ENCODE measurements around the gene MLN.

Gene MLN

DNA sequence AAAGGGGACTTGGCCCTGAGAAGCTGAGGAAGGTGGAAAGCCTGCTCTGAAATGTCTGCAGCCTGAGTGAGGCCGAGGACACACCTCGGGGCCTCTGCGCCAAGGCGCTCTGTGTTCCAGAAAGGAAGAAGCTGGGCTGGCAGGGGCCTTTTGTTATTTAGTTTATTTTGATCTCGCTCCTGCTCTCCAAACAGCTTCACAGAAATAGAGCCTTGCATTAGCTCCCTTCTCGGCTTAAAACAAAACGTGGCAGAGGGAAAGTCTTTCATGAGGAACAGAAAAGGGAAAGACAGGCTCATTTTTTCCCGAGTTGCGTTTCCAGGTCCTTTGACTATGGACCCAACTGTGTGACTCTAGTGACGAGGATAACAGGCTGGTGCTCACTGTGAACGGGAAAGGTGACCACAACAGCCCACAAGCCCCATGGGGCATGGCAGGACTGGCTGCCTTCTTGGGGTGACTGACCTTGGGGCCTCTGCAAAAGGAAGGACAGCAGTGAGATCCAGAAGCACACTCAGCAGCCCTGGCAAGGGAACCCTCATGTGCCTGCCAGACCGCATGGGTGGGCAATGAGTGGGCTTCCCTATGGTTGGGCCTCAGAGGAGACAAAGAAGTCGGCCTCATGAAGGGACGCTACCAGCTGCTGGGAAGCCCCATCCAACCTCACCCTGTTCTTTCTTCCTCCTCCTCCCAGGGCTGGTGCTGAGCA lies 33.5 kb downstream of the MLN start:
- H3K4me2 ChIP-seq (ENCODE audit: low read length) = no peak overlapping the region
- H3K27me3 ChIP-seq (ENCODE audit: insufficient read depth, low read length) = no peaks in the 10 kb centered on the region; the same call in 1 of the 2 replicates
- H3K79me2 ChIP-seq (ENCODE audit: insufficient read depth, low read length) = no peaks in the 10 kb centered on the region
- H3K9ac ChIP-seq (ENCODE audit: low read length) = no peak overlapping the region
- no peak for TF ChIP-seq EZH2 (IDR thresholded peaks at IDR 0.05; ENCODE audit: borderline replicate concordance, low read length)
- TF ChIP-seq, protein P1, sequence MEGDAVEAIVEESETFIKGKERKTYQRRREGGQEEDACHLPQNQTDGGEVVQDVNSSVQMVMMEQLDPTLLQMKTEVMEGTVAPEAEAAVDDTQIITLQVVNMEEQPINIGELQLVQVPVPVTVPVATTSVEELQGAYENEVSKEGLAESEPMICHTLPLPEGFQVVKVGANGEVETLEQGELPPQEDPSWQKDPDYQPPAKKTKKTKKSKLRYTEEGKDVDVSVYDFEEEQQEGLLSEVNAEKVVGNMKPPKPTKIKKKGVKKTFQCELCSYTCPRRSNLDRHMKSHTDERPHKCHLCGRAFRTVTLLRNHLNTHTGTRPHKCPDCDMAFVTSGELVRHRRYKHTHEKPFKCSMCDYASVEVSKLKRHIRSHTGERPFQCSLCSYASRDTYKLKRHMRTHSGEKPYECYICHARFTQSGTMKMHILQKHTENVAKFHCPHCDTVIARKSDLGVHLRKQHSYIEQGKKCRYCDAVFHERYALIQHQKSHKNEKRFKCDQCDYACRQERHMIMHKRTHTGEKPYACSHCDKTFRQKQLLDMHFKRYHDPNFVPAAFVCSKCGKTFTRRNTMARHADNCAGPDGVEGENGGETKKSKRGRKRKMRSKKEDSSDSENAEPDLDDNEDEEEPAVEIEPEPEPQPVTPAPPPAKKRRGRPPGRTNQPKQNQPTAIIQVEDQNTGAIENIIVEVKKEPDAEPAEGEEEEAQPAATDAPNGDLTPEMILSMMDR (IDR thresholded peaks at IDR 0.05; ENCODE audit: low read length) = no peak
- H3K27ac ChIP-seq (ENCODE audit: low read depth, low read length, poor library complexity, severe bottlenecking) = no peak overlapping the region
- no peak overlapping the region for H3K4me3 ChIP-seq (ENCODE audit: low read depth, low read length, poor library complexity, severe bottlenecking)
- peaks cover 30% of the 10 kb centered on the region for H3K36me3 ChIP-seq (ENCODE audit: insufficient read depth, low read length)
- no peak overlapping the region for H2AFZ ChIP-seq (ENCODE audit: low read length)
- H3K9me3 ChIP-seq (ENCODE audit: low read length) = no peaks in the 10 kb centered on the region
- no peaks in the 10 kb centered on the region for H3K9me2 ChIP-seq (ENCODE audit: low read depth, low read length)
- H4K20me1 ChIP-seq (ENCODE audit: insufficient read depth, low read length) = no peaks in the 10 kb centered on the region
- H3F3A ChIP-seq (ENCODE audit: insufficient read depth, low read length) = no peaks in the 10 kb centered on the region
- H3K4me1 ChIP-seq (ENCODE audit: insufficient read depth, low read length, severe bottlenecking) = no peaks in the 10 kb centered on the region

DNA sequence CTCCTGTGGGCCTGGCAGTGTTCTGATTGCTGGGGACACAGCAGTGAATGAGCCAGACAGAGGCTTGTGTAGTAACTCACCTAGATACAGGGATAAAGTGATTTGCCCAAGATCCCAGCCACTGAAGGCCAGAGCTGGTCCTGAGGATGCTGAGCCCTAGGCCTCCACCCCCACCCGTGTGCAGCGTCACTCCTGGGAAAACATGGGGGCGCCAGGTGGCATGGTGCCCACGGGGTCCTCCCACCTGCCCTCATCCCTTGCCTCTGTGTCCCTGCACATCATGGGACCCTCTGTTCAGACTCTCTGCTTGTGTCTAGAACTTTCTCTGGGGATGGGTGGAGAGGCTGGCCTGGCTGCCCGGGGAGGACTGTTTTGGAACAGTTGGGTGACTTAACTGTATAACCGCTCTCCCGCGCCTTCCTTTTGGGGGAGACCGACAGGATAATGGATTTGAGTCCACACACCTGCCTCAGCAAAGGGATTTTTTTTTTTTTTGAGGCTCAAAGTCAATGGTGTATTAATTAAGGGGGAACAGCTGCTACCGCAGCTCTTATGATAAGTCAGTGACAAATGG lies 34.5 kb downstream of the MLN start:
- Histone ChIP-seq H3K9ac (ENCODE audit: low read length) (no peak overlapping the region), H3K4me2 (ENCODE audit: low read length) (no peak overlapping the region), H3F3A (ENCODE audit: insufficient read depth, low read length) (no peaks in the 10 kb centered on the region), H3K27ac (ENCODE audit: low read depth, low read length, poor library complexity, severe bottlenecking) (no peak overlapping the region), H4K20me1 (ENCODE audit: insufficient read depth, low read length) (no peaks in the 10 kb centered on the region), H3K27me3 (ENCODE audit: insufficient read depth, low read length) (no peaks in the 10 kb centered on the region; the same call in 1 of the 2 replicates), H3K4me1 (ENCODE audit: insufficient read depth, low read length, severe bottlenecking) (no peaks in the 10 kb centered on the region), H3K9me3 (ENCODE audit: low read length) (no peaks in the 10 kb centered on the region), H3K4me3 (ENCODE audit: low read depth, low read length, poor library complexity, severe bottlenecking) (no peak overlapping the region), H3K79me2 (ENCODE audit: insufficient read depth, low read length) (no peaks in the 10 kb centered on the region), H2AFZ (ENCODE audit: low read length) (no peak overlapping the region), H3K9me2 (ENCODE audit: low read depth, low read length) (no peaks in the 10 kb centered on the region), H3K36me3 (ENCODE audit: insufficient read depth, low read length) (peaks cover 22% of the 10 kb centered on the region)
- no peak for TF ChIP-seq EZH2 (IDR thresholded peaks at IDR 0.05; ENCODE audit: borderline replicate concordance, low read length)
- TF ChIP-seq, protein P1 (IDR thresholded peaks at IDR 0.05; ENCODE audit: low read length) = no peak

DNA sequence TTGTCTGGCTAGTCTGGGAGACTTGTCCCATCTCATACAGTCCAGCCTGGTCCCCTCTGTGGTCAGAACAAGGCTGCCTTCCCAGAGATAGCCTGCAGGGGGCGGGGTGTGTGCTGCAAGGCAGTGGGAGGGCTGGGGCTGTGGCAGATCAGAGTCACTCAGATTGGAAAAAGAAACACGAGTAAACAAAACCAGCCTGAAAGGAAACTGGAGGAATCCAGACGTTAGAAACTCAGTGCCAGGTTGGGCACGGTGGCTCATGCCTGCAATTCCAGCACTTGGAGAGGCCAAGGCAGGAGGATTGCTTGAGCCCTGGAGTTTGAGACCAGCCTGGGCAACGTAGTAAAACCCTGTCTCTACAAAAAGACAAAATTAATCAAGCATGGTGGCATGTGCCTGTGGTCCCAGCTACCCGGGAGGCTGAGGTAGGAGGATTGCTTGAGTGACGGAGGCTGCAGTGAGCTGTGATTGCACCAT lies 35.1 kb downstream of the MLN start:
- H3K4me3 ChIP-seq (ENCODE audit: low read depth, low read length, poor library complexity, severe bottlenecking) = no peak overlapping the region
- H2AFZ ChIP-seq (ENCODE audit: low read length) = no peak overlapping the region
- no peaks in the 10 kb centered on the region; the same call in 1 of the 2 replicates for H3K27me3 ChIP-seq (ENCODE audit: insufficient read depth, low read length)
- no peaks in the 10 kb centered on the region for H3K9me3 ChIP-seq (ENCODE audit: low read length)
- H3F3A ChIP-seq (ENCODE audit: insufficient read depth, low read length) = no peaks in the 10 kb centered on the region
- no peak overlapping the region for H3K27ac ChIP-seq (ENCODE audit: low read depth, low read length, poor library complexity, severe bottlenecking)
- H3K79me2 ChIP-seq (ENCODE audit: insufficient read depth, low read length) = no peaks in the 10 kb centered on the region
- H3K4me1 ChIP-seq (ENCODE audit: insufficient read depth, low read length, severe bottlenecking) = no peaks in the 10 kb centered on the region
- no peak overlapping the region for H3K9ac ChIP-seq (ENCODE audit: low read length)
- no peak for TF ChIP-seq EZH2 (IDR thresholded peaks at IDR 0.05; ENCODE audit: borderline replicate concordance, low read length)
- TF ChIP-seq, protein P1 (IDR thresholded peaks at IDR 0.05; ENCODE audit: low read length) = peak; percentile 83
- peaks cover 19% of the 10 kb centered on the region for H3K36me3 ChIP-seq (ENCODE audit: insufficient read depth, low read length)
- H3K4me2 ChIP-seq (ENCODE audit: low read length) = no peak overlapping the region
- no peaks in the 10 kb centered on the region for H4K20me1 ChIP-seq (ENCODE audit: insufficient read depth, low read length)
- no peaks in the 10 kb centered on the region for H3K9me2 ChIP-seq (ENCODE audit: low read depth, low read length)
